BJ (cell line): Measurements from ENCODE around the gene MT1F. TPM values are rescaled to one million over a fixed set of nuclear protein-coding genes. Genes with fewer than 3 reads are reported as not detected.

ENCODE experiments used
- CTCF ChIA-PET: fragments of 350-600 bp; formaldehyde crosslinking; extraction: SDS; loops from one replicate; lab custom pipeline; 2021; ENCODE audit warnings: antibody characterized with exemption, inconsistent platforms; lab: Yijun Ruan, JAX
- POLR2A ChIA-PET: fragments of 300-600 bp; sonication (Branson Sonifier 250); formaldehyde crosslinking; extraction: SDS; loops from one replicate; lab custom pipeline; 2021; ENCODE audit warnings: antibody characterized with exemption; lab: Charles Lee
- DNase-seq: peaks from one replicate; pipeline ENCODE4 v3.0.0-alpha.2; 2011; ENCODE audit warnings: low read depth
- H3K27me3 ChIP-seq: 2 replicates; pipeline ENCODE4 v1.6.0; 2011; ENCODE audit warnings: low read length; ENCODE audit not compliant: control insufficient read depth, insufficient read depth
- H3K36me3 ChIP-seq: 2 replicates; pipeline ENCODE4 v1.5.1; 2011; ENCODE audit warnings: low read length; ENCODE audit not compliant: control insufficient read depth, insufficient read depth
- H3K4me3 ChIP-seq: 2 replicates; pipeline ENCODE4 v1.5.1; 2011; ENCODE audit warnings: low read depth, mild to moderate bottlenecking, control low read depth, low read length
- CTCF ChIP-seq: IDR thresholded peaks from 2 replicates; pipeline ENCODE4 v1.5.1; 2011; ENCODE audit warnings: low read depth, mild to moderate bottlenecking, control low read depth, inconsistent platforms, low read length, moderate library complexity; ENCODE audit not compliant: insufficient read depth
- polyA plus RNA-seq: library from polyadenylated mRNA; depleted of rRNA; stranded (reverse); fragments of >200 nt; gene quantifications from 2 replicates; pipeline ENCODE4 v1.2.3, GENCODE V29; 2011

MT1F gene
- polyA plus RNA-seq, 1 experiment = 11.3 TPM

- Histone ChIP-seq H3K36me3 (no peaks in the 10 kb centered on the region), H3K27me3 (peaks cover 53% of the 10 kb centered on the region), H3K4me3 (no peak overlapping the region)
- no peak for DNase-seq
- ChIA-PET CTCF (no interaction called here), POLR2A (no interaction called here)
- no peak for TF ChIP-seq CTCF
These were observed 8.5 kb upstream of the MT1F start for GRCh38 chr16:56649271-56649670.

- Histone ChIP-seq H3K36me3 (no peaks in the 10 kb centered on the region), H3K4me3 (no peak overlapping the region), H3K27me3 (peaks cover 54% of the 10 kb centered on the region)
- ChIA-PET CTCF (no interaction called here), POLR2A (no interaction called here)
- DNase-seq = no peak
- no peak for TF ChIP-seq CTCF
These were observed 7.9 kb upstream of the MT1F start for GRCh38 chr16:56649820-56650219.

GRCh38 chr16:56651586-56651985 is 6.2 kb upstream of the MT1F start, which contains the start of gene MT1B:
Gene MT1B (plus strand): TSS chr16:56651886. CDS start chr16:56651954, 68 bp downstream.
- Histone ChIP-seq H3K36me3 (no peaks in the 10 kb centered on the region), H3K4me3 (no peak within 1 kb of the TSS), H3K27me3 (peaks cover 41% of the 10 kb centered on the region)
- ChIA-PET CTCF (no interaction called here), POLR2A (no interaction called here)
- no peak for DNase-seq
- TF ChIP-seq CTCF = no peak

GRCh38 chr16:56652600-56652999 is 5.2 kb upstream of the MT1F start:
- CTCF ChIA-PET = interaction anchor here (0.9 kb wide), 1 partner anchor 9 kb away, joined by 4 read pairs; no protein-coding TSS in a partner anchor
- Histone ChIP-seq H3K27me3 (peaks cover 34% of the 10 kb centered on the region), H3K36me3 (no peaks in the 10 kb centered on the region), H3K4me3 (no peak overlapping the region)
- DNase-seq = no peak
- POLR2A ChIA-PET = no interaction called here
- TF ChIP-seq CTCF = no peak

GRCh38 chr16:56653218-56653617 is 4.5 kb upstream of the MT1F start:
- Histone ChIP-seq H3K36me3 (no peaks in the 10 kb centered on the region), H3K27me3 (peaks cover 30% of the 10 kb centered on the region), H3K4me3 (no peak overlapping the region)
- DNase-seq = no peak
- ChIA-PET POLR2A (no interaction called here), CTCF (interaction anchor here (1.3 kb wide), 1 partner anchor 10 kb away, joined by 3 read pairs; no protein-coding TSS in a partner anchor)
- TF ChIP-seq CTCF = no peak
